Activated CD4-positive, CD25-positive, alpha-beta regulatory T cell (primary cell): ENCODE results near the gene XCL2.
"Not testable (repeated sequence)": the region's sequence is repeated elsewhere in the genome, so short reads cannot be mapped to it uniquely, and the experiment has no call there.

ENCODE experiments used
- DNase-seq, 4 experiments: peaks; one replicate each; lab custom pipeline; 2025; lab: John Stamatoyannopoulos, UW

Gene XCL2

GRCh38 chr1:168543840-168544498 is at the start of gene XCL2:
TSS of gene XCL2 (minus strand) at chr1:168543997. CDS start at chr1:168543964, 33 bp downstream.
- not testable (repeated sequence) for DNase-seq

- DNase-seq, result no peak
Observed at GRCh38 chr1:168591641-168592250, 47.9 kb upstream of the XCL2 start.

GRCh38 chr1:168591066-168591465 is 47.3 kb upstream of the XCL2 start:
- DNase-seq, result no peak

- DNase-seq, result no peak
Observed at GRCh38 chr1:168589167-168589566, 45.4 kb upstream of the XCL2 start.

GRCh38 chr1:168585937-168586336 is 42.1 kb upstream of the XCL2 start:
- no peak for DNase-seq

GRCh38 chr1:168585191-168585590 is 41.4 kb upstream of the XCL2 start:
- DNase-seq, result no peak

- no peak for DNase-seq
Observed at GRCh38 chr1:168583571-168583970, 39.8 kb upstream of the XCL2 start.

GRCh38 chr1:168582688-168583336 is 39.0 kb upstream of the XCL2 start:
- DNase-seq, result no peak

- no peak for DNase-seq
Observed at GRCh38 chr1:168581817-168582572, 38.2 kb upstream of the XCL2 start.

GRCh38 chr1:168580991-168581390 is 37.2 kb upstream of the XCL2 start:
- not testable (repeated sequence) for DNase-seq

- DNase-seq, result not testable (repeated sequence)
Observed at GRCh38 chr1:168580290-168580689, 36.5 kb upstream of the XCL2 start.

- DNase-seq, result not testable (repeated sequence)
Observed at GRCh38 chr1:168578531-168579185, 34.9 kb upstream of the XCL2 start.

GRCh38 chr1:168576245-168576688 is 32.5 kb upstream of the XCL2 start, which contains the start of gene XCL1:
TSS of gene XCL1 (plus strand) at chr1:168576605. CDS start at chr1:168576638, 33 bp downstream.
- not testable (repeated sequence) for DNase-seq

- not testable (repeated sequence) for DNase-seq
Observed at GRCh38 chr1:168574234-168574633, 30.4 kb upstream of the XCL2 start.

GRCh38 chr1:168572633-168573032 is 28.8 kb upstream of the XCL2 start:
- DNase-seq, result no peak

- no peak for DNase-seq
Observed at GRCh38 chr1:168570652-168571051, 26.9 kb upstream of the XCL2 start.

- no peak for DNase-seq
Observed at GRCh38 chr1:168568346-168568745, 24.5 kb upstream of the XCL2 start.

- DNase-seq, result no peak
Observed at GRCh38 chr1:168567568-168567967, 23.8 kb upstream of the XCL2 start.

GRCh38 chr1:168567007-168567406 is 23.2 kb upstream of the XCL2 start:
- no peak for DNase-seq

- DNase-seq, result no peak
Observed at GRCh38 chr1:168565825-168566224, 22.0 kb upstream of the XCL2 start.

- DNase-seq, result no peak
Observed at GRCh38 chr1:168561989-168562388, 18.2 kb upstream of the XCL2 start.

GRCh38 chr1:168560370-168560769 is 16.6 kb upstream of the XCL2 start:
- no peak for DNase-seq
